ENCODE data around the gene LURAP1L. TPM values are rescaled to one million over a fixed set of nuclear protein-coding genes. Genes with fewer than 3 reads are reported as not detected.

The LURAP1L gene
- total RNA-seq, 1 experiment from 2014 or later, result 0.13 TPM

DNA sequence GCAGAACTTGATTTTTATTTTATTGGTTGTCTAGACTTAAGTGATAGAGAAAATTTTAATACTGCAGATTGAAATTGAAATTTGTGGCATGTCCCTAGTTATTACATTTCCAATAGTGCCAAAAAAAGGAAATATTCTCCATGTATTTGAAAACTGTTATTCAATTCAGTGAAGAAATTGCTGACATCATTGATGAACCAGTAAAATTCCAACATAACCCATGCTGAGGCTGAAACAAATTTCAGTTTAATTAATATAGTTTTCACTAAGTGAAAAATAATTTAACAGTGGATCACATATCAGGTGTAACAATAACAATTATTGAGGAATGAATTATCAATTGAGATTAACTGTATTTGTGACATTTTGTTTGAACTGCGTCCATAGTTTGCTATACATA is 38.7 kb downstream of the LURAP1L start:
- no peak overlapping the region for H4K5ac ChIP-seq (ENCODE audit: insufficient read length, low read depth, low read length)
- H3K27me3 Mint-ChIP-seq (ENCODE audit: low read depth), result no peaks in the 10 kb centered on the region
- no peaks in the 10 kb centered on the region for H3K79me2 ChIP-seq (ENCODE audit: insufficient read depth, low read length)
- WGBS (ENCODE audit: extremely low coverage, insufficient read length, low lambda C conversion rate), result no CpG with 5 or more reads among the region's 1 CpG
- no peaks in the 10 kb centered on the region for H3K23me2 ChIP-seq (ENCODE audit: insufficient read length, low read depth, low read length, poor library complexity, severe bottlenecking)
- no peaks in the 10 kb centered on the region for H3K36me3 Mint-ChIP-seq (ENCODE audit: insufficient read depth in 1 of 3, low read depth in 3 of 3)
- no peak overlapping the region for H2BK120ac ChIP-seq (ENCODE audit: low read depth, low read length, poor library complexity, severe bottlenecking)
- no peaks in the 10 kb centered on the region for H4K20me1 ChIP-seq (ENCODE audit: control insufficient read depth, insufficient read depth, insufficient read length)
- no peak overlapping the region for H3K4ac ChIP-seq (ENCODE audit: low read depth, low read length)
- no peak overlapping the region for H3K56ac ChIP-seq (ENCODE audit: insufficient read length, low read depth, low read length)
- no peak overlapping the region for H3K27ac Mint-ChIP-seq
- H3K9ac ChIP-seq (ENCODE audit: extremely low read depth, insufficient read length, low read length), result no peak overlapping the region
- H2AFZ ChIP-seq (ENCODE audit: low read length), result no peak overlapping the region
- H3K4me1 ChIP-seq (ENCODE audit: insufficient read depth, low read length), result no peaks in the 10 kb centered on the region
- no peak overlapping the region for H3K14ac ChIP-seq (ENCODE audit: insufficient read depth, low read length)
- H4K8ac ChIP-seq (replicated peaks; ENCODE audit: insufficient read length, low read depth, low read length), result no peak overlapping the region
- H3K27ac ChIP-seq (ENCODE audit: insufficient read length, low read depth, low read length), result no peak overlapping the region
- H3K4me3 Mint-ChIP-seq, result no peak overlapping the region
- H2BK20ac ChIP-seq (ENCODE audit: low read depth, low read length, poor library complexity, severe bottlenecking), result no peak overlapping the region
- no peaks in the 10 kb centered on the region for H3K27me3 ChIP-seq (ENCODE audit: insufficient read depth, low read length)
- peaks cover 0 to 3% of the 10 kb centered on the region in 2 experiments; a peak in 2 of 4 replicates for H3K4me1 Mint-ChIP-seq
- H3K4me2 ChIP-seq (ENCODE audit: insufficient read depth, insufficient read length, low read length), result no peak overlapping the region
- H2BK5ac ChIP-seq (ENCODE audit: insufficient read length, low read length), result no peak overlapping the region
- no peak overlapping the region for H2BK12ac ChIP-seq (ENCODE audit: insufficient read length, low read depth, low read length)
- TF ChIP-seq, protein P1, sequence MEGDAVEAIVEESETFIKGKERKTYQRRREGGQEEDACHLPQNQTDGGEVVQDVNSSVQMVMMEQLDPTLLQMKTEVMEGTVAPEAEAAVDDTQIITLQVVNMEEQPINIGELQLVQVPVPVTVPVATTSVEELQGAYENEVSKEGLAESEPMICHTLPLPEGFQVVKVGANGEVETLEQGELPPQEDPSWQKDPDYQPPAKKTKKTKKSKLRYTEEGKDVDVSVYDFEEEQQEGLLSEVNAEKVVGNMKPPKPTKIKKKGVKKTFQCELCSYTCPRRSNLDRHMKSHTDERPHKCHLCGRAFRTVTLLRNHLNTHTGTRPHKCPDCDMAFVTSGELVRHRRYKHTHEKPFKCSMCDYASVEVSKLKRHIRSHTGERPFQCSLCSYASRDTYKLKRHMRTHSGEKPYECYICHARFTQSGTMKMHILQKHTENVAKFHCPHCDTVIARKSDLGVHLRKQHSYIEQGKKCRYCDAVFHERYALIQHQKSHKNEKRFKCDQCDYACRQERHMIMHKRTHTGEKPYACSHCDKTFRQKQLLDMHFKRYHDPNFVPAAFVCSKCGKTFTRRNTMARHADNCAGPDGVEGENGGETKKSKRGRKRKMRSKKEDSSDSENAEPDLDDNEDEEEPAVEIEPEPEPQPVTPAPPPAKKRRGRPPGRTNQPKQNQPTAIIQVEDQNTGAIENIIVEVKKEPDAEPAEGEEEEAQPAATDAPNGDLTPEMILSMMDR (conservative IDR thresholded peaks at IDR 0.05), result no peak
- H3K9me3 Mint-ChIP-seq, result no peaks in the 10 kb centered on the region
- no peaks in the 10 kb centered on the region for H3K79me1 ChIP-seq (ENCODE audit: insufficient read depth, low read depth, low read length, poor library complexity, severe bottlenecking)
- H2AK5ac ChIP-seq (ENCODE audit: insufficient read length, low read length), result no peak overlapping the region
- H3K18ac ChIP-seq (ENCODE audit: insufficient read length, low read depth, low read length), result no peak overlapping the region
- H3K23ac ChIP-seq (ENCODE audit: insufficient read length, low read depth, low read length), result no peak overlapping the region
- no peak overlapping the region for H3T11ph ChIP-seq (ENCODE audit: low read length)
- H2BK15ac ChIP-seq (ENCODE audit: low read depth, low read length), result no peak overlapping the region
- no peak overlapping the region for H4K91ac ChIP-seq (ENCODE audit: insufficient read length, low read depth, low read length)
- no peak for DNase-seq
- no peaks in the 10 kb centered on the region for H3K9me3 ChIP-seq (ENCODE audit: control insufficient read depth, low read depth, low read length)

Data from H9 (cell line).